Suppressor macrophage (primary cell): Measurements from ENCODE around the gene C1GALT1.
A peak's percentile ranks its signal among the peaks of the same experiment; 100 is the strongest.
"Not testable (repeated sequence)": the region's sequence is repeated elsewhere in the genome, so short reads cannot be mapped to it uniquely, and the experiment has no call there.

Experiments used
- DNase-seq, 4 experiments: peaks; one replicate each; pipeline ENCODE4 v3.0.0-alpha.2; 2020 to 2022
- total RNA-seq, 17 experiments: gene quantifications; one replicate each; lab custom pipeline; 2026; ENCODE audit warnings: mixed read lengths in 6 of 17, inconsistent platforms in 3 of 17; lab: John Stamatoyannopoulos, UW

C1GALT1 gene
- 14.2 to 50.1 (median 29.0) reads per million in 17 experiments for total RNA-seq

DNA sequence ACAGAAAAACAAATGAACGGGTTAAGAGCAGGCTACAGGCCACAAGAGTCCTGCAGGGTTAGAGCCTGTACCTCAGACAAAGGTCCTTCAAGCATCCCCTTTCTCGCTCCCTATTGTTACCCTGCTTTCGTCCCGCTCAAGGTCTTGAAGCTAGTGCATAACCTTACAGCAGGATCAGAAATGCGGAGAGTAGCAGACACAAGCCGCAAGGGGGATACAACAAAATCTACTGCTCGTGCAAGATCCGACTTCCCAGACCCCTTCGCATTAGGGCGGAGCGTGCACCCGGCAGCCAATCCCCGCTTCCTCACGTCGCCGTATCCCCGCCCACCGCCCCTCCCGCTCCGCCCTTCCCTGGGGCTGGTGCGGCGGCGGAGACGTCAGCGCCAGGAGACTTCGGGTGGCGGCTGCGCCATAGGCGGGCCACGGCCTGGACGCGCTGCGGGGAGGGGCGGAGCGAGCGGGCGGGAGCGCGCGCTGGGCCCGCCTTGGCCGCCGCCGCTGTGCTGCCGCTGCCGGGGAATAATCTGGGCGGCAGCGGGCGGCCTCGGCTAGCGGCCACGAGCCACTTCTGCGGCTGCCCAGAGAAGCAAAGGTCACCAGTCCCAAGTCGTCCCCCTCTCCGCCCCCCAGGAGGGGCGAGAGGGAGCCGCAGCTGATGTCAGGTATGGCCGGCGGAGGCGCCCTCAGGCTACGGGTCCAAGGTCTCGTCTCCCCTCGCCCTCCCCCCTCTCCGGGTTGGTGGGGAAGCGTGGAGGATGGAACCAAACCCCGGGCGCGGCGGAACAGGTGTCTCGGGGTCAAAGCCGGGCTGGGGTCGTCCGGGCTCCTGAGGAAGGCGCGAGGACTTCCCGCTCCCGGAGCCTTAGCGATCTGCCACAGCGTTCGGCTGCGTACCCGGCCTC is at the start of gene C1GALT1:
TSS of gene C1GALT1 (plus strand) at position 389 of the 905 bp plus-strand sequence. CDS start 51,776 bp downstream, outside the sequence.
- DNase-seq, result peak; percentile 98 to 99 (median 98)

DNA sequence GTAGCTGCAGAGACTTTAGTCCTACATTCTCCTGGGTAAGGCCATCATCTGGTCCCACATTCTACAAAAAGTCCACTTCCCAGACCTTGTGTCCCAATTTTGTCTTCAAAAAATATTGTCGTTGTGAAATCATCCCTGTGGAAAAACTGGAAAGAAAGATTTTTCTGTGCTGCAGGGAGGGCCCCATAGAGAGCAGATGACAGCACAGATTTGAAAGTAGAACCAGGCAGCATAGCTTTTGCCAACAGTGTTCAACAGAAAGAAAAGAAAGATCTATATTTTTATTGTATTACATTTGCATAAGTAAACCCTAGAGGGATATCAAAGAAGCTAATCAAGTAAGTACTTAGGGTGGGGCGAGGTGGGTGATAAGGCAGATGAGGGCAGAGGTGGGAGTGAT is 48.3 kb upstream of the C1GALT1 start:
- no peak for DNase-seq

DNA sequence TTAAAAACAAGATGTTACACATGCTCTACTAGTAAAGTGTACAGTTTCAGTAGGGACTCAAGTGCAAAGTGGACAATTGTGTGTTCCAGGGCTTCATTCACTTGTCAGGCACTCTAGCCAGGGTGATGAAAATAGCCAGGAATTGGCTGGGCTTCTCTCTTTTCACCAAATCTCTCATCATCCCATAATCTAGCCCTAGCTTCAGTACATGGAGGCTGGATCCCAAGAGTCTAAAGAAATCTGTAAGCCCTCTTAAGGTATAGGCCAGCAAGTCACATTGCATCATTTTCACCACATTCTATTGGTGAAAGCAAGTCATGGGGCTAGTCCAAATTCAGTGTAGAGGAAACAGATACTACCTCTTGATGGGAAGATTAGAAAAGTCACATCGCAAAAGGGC is 47.3 kb upstream of the C1GALT1 start:
- DNase-seq, result no peak

DNA sequence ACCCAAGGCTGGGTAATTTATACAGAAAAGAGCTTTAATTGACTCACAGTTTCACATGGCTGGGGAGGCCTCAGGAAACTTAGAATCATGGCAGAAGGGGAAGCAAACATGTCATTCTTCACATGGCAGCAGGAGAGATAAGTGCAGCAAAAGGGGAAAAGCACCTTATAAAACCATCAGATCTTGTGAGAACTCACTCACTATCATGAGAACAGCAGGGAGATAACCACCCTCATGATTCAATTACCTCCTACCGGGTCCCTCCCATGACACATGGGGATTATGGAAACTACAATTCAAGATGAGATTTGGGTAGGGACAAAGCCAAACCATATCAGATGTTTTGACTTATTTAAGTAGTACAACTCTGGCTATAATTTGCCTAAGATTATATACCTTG is 46.4 kb upstream of the C1GALT1 start:
- DNase-seq, result not testable (repeated sequence)

DNA sequence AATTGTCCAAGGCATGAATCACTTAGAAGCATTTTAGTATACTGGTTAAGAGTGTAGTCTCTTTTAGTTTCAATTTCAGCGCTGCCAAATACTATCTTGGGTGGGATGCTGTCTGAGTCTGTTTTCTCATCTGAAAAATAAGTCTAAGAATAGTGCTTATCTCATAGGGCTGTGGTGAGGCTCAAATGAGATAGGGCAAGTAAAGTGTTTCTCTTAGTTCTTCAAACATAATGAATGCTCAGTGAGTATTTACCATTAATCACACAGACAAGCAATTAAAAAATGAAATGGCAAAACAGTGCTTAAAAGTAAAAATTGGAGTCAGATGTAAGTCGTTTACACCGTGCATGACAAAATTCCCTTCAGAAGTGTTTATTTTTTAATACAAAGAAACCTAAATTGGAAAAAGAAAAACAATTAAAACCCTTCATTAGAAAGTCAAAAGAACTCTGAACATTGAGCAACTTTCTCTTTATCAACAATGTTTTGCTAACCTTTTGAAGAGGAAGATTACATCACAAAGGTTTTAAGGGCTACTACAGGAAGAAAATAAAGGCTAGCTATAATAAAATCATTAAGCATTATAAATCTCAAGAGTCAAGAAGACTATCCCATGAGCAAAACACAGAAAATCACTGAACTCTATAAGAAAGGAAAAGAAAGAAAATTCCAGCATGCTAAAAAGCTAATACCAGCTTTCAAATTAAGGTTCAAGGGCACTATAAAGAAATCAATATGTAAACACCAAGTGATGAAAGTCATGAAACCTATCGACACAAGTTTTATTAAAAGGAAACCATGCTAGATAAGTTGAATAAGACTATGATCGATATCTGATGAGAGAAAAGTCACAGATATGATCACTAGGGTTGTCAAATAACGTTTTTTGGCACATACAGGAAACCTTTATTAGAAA is 45.6 kb upstream of the C1GALT1 start:
- DNase-seq, result no peak

DNA sequence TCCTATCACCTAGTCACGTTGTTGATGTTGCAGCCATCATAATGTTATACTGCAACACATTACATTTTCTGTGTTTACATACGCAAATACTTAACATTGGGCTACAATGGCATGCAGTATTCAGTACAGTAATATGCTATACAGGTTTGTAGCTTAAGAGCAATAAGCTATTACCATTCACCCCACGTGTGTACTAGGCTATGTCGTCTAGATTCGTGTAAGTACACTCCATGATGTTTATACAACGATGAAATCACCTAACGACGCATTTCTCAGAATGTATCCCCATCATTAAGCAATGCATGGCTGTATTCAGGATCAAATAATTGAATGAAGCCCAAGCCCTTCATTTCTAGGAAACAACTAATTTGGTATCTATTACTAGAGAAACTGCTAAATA is 43.4 kb upstream of the C1GALT1 start:
- DNase-seq, result no peak

DNA sequence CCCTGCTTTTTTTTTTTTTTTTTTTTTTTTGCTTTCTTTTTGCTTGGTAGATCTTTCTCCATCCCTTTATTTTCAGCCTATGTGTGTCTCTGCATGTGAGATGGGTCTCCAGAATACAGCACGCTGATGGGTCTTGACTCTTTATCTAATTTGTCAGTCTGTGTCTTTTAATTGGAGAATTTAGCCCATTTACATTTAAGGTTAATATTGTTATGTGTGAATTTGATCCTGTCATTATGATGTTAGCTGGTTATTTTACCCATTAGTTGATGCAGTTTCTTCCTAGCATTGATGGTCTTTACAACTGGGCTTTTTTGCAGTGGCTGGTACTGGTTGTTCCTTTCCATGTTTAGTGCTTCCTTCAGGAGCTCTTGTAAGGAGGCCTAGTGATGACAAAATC is 38.9 kb upstream of the C1GALT1 start:
- DNase-seq, result not testable (repeated sequence)

DNA sequence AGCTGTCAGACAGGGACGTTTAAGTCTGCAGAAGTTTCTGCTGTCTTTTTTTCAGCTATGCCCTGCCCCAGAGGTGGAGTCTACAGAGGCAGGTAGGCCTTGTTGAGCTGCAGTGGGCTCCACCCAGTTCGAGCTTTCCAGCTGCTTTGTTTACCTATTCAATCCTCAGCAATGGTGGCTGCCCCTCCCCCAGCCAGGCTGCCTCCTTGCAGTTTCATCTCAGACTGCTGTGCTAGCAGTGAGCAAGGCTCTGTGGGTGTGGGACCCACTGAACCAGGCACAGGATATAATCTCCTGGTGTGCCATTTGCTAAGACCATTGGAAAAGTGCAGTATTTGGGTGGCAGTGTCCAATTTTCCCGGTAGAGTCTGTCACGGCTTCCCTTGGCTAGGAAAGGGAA is 37.2 kb upstream of the C1GALT1 start:
- DNase-seq, result not testable (repeated sequence)

DNA sequence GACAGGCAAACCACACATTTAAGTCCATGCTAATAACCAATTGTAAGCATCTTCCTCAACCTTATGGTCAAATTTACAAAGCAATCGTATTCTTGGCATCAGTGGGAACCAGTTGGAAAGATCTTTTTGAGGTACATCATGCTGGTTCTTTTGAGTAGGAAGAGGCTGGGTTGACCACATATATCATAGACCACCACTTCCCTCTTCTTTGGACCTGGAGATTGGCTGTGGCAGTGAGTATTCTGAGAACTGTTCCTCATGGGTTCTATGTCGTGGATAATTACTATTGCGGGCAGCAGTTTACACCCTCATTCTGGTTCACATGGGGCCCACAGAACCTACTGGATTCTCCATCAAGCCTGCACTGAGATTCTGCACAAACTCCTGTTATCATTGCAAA is 35.5 kb upstream of the C1GALT1 start:
- DNase-seq, result peak in 2 of 4 experiments; percentile 18 to 23

DNA sequence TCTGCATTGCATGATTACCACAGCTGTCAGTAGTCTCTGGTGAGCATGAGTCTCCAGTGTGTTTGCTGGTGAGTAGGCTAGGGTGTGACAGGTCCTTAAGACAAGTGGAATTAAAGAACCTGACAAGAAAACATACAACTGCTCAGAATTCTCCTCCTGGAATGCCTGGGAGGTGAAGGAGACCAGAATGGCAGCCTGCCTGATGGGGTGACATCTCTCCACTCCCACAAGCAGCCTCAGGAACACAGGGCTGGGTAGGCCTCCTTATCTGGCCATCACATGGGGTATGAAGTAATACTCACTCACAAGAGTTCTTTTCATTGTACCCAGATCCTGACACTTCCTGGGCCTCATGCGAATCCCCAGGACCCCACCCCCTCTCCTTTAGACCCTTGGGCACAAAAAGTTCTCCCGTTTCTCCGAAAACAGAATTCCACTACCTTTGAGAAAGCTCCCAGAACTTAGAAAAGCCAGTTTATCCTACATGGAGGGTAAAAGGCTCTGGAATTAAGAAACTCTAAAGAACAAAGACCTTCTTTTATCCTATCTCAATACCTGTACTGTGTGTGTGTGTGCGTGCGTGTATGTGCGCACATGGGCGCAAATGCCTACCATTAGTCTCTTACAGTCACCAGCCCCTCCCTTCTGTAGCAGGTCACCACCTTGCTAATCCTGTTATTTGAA is 33.4 kb upstream of the C1GALT1 start:
- DNase-seq, result no peak

DNA sequence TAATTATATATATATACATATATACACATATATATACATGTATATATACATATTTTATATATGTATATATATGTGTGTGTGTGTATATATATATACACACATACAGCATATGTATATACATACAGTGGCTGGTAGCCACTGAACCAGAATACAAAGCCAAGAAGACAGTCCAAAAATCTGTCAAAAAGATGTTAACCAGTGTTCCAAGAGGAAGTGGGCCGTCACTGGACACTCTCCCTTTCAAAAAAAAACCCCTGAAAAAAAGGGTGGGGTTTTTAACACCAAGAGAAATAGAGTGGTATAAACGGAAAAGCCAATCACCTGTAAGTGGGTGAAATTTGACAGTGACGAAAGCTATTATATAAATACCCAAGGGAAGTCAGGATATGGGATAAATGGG is 31.1 kb upstream of the C1GALT1 start:
- DNase-seq, result no peak

DNA sequence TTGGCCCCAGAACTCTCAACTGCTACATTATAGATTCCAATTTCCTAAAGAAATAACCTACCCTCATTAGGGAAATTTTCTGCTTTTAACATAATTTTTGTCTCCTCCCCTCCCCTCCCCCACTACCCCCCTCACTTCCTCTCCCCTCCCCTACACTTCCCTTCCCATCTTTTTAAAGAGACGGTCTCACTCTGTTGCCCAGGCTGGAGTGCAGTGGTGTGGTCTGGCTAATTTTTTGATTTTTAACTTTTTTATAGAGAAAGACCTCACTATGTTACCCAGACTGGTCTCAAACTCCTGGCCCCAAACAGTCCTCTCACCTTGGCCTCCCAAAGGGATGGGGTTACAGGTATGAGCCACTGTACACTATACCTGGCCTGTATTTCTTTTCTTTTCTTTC is 30.5 kb upstream of the C1GALT1 start:
- no peak for DNase-seq

DNA sequence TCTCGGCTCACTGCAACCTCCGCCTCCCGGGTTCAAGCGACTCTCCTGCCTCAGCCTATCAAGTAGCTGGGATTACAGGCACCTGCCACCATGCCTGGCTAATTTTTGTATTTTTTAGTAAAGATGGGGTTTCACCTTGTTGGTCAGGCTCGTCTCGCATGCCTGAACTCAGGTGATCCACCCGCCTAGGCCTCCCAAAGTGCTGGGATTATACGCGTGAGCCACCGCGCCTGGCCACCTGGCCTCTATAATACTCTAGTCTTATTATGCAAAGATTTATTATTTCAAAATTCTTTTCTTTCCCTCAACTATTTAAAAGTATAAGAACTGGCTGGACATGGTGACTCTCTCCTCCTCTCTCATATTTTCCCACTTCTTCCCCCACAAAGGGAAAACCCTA is 30.0 kb upstream of the C1GALT1 start:
- DNase-seq, result no peak

DNA sequence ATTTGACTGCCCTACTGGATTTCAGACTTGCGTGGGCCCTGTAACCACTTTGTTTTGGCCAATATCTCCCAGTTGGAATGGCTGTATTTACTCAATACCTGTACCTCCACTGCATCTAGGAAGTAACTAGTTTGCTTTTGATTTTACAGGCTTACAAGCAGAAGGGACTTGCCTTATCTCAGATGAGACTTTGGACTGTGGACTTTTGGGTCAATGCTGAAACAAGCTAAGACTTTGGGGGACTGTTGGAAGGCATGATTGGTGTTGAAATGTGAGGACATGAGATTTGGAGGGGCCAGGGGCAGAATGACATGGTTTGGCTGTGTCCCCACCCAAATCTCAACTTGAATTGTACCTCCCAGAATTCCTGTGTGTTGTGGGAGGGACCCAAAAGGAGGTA is 28.0 kb upstream of the C1GALT1 start:
- DNase-seq, result not testable (repeated sequence)

DNA sequence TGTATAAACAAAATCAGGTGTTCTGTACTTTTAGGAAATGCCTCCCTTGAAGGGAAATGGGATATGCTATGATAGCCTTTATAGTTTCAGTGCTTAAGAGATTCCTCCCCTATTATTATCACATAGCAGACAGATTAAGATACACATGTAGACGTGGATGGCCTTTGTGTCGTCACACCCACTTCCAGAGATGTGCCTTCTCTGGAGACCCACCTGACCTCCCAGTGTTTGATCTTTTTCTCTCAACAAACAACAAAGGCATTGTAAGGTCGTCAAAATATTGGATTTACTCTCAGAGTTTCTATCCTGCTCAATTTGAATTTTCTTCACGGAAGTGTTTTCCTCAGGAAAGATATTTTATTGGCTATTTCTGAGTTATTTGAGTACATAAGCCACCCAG is 25.7 kb upstream of the C1GALT1 start:
- no peak for DNase-seq

DNA sequence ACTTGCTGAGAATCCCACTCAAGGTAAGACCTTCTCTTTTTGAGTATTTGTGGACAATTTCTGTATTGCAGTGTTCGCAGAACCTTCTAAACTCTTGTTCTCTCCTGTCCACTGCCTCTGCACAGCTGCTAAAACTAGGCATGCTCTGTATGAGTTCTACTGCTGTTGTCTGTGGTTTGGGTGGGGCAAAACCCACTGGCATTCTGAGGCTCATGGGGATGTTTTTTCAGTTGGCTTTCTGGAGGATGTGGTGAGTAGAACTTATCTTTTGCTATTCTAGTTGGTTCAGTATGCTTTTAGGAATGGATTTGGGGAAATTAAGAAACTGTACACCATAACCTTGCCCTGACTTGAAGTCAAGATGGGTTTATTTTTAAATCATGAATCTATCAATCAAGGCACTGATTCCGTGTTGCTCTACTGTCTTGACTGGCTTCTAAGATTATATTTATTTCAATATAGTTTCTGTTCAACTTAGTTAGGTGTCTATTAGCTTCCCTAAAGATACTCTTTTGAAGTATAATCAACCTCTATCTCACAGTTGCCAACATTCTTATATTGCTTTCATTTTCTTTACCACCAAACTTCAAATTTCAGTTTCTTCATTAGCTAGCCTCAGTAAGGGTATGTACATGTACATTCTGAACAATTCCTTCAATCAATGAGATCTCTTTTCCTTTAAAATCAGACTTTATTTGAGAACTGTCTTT is 25.0 kb upstream of the C1GALT1 start:
- peak in 1 of 4 experiments; percentile 23 for DNase-seq

DNA sequence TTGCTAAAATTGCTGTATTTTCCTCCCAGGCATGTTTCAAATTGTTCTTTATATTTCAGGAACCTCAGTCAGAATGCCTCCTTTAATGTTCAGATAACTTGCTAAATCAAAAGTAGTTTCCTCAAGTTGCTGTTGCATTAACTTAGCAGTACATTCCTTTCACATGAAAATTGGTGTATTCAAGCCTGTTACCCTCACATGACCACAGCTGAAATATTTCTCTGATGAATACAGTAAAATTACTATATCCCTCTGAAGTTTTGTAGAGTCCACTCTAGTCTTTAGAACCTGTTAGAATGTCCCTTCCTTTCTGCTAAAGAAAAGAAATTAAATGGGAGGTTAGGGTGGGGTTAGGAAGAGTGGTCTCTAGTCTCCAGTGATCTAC is 24.5 kb upstream of the C1GALT1 start:
- DNase-seq, result peak in 1 of 4 experiments; percentile 19

DNA sequence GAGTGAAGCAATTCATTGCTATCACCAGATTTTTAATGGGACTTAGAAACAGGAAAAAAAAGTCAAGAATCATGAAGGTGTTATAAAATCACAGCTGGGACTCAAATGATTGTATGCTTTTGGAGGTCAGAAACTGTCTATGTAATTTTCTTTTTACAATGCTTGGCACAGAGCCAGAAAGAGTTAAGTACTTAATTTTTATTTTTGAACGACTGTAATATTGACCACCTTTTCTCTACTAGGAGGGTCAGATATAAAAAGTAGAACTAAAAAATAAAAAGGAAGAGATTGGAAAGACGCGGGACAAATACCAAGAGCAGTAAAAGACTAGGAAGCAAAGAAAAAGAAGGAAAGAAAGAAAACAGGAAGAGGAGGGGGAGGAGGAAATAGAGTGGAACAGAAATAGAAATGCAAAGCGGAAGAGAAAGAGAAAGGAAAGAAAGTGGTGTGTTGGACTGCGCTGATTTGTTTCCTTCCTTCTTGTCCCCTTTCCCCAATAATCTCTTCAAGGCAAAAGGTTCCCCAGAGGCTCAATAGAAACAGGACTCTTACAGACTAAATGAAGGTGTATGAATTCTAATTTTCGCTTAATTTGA is 23.2 kb upstream of the C1GALT1 start:
- peak in 2 of 4 experiments; percentile 34 to 41 for DNase-seq

DNA sequence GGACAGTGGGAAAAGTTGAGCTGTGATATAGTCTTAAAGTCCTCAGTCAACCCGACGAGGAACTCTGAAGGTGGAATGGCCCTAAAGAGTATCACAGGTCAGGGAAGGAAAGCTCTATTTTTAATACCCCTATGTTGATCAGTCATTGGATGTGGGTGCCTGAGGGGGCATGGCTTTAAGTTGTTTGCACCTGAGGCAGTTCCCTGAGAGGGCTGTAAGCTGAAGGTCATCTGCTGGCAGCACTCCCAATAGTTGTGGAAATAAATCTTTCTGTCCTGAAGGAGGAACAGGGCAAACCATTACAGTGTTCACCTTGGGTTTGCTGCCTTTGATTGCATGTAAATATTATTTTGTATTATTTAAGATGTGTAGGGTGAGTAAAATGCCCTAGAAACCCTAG is 17.8 kb upstream of the C1GALT1 start:
- no peak for DNase-seq

DNA sequence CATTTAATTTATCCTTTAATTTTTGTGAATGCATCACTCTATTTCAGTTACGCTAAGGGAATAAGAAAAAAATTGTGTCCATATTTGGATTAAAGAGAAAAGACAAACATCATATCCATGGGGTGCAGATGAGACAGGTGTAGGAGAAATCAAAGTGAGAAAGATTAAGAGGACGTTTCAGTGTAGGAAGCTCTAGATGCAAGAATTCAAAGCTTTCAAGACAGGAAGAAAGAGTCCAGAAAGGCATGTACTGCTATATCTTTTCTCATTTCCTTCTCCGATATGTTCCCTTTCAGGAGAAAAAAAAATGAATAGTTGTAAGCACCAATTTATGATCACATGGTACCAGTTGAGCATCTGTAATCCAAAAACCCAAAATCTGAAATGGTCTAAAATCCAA is 17.0 kb upstream of the C1GALT1 start:
- DNase-seq, result no peak

DNA sequence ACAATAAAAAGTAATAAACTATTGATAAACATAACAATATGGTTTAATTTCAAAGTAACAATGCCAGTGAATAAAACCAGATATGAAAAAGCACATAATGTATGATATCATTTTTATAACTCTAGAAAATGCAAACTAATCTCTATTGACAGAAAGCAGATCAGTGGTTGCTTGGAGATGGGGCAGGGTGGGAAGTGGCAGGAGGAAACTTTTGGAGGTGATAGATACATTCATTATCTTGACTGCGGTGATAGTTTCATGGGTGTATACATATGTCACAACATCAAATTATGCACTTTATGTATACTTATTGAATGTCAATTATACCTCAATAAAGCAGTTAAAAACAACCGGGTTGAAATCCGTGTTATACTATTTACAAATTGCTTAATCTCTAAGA is 16.0 kb upstream of the C1GALT1 start:
- DNase-seq, result no peak

DNA sequence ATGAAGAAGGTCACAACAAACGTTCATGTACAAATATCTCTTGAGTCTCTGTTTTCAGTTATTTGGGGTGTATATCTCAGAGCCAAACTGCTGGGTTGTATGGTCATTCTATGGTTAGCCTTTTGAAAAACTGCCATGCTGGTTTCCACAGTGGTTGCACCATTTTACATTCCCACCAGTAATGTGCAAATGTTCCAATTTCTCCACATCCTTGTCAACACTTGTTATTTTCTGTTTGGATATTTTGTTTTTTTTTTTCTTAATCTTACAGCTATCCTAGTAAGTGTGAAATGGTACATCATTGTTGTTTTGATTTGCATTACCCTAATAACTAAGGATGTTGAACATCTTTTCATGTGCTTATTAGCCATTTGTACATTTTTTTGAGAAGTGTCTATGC is 13.0 kb upstream of the C1GALT1 start:
- no peak for DNase-seq
